HepG2 (cell line): Measurements from ENCODE around the gene KCNK15. TPM values are rescaled to one million over a fixed set of nuclear protein-coding genes. Genes with fewer than 3 reads are reported as not detected.

Experiments used
- ARNT2 ChIP-seq: sonication (generic); formaldehyde crosslinking; IDR thresholded peaks from 2 replicates; pipeline ENCODE4 v1.8.0; 2022; ENCODE audit warnings: mild to moderate bottlenecking, low read depth, missing genetic modification reagents, moderate library complexity
- FOXA3 ChIP-seq: IDR thresholded peaks from 2 replicates; pipeline ENCODE4 v1.6.1; 2016; ENCODE audit warnings: missing genetic modification reagents, missing compliant biosample characterization
- GPBP1L1 ChIP-seq: sonication (generic); formaldehyde crosslinking; IDR thresholded peaks from 2 replicates; pipeline ENCODE4 v1.5.0; 2020; ENCODE audit warnings: mild to moderate bottlenecking, missing genetic modification reagents
- HES4 ChIP-seq: sonication (generic); formaldehyde crosslinking; IDR thresholded peaks from 2 replicates; pipeline ENCODE4 v1.9.0; 2021; ENCODE audit warnings: mild to moderate bottlenecking, missing genetic modification reagents, borderline replicate concordance
- HNRNPL ChIP-seq: fragments of 200-400 bp; formaldehyde crosslinking; IDR thresholded peaks from 2 replicates; pipeline ENCODE4 v1.6.1; 2017; ENCODE audit warnings: mild to moderate bottlenecking, low read depth, low read length
- LCORL ChIP-seq, 2 experiments: fragments of 450-650 bp in 1 of 2; sonication (generic) in 1 of 2; formaldehyde crosslinking in 1 of 2; IDR thresholded peaks; 2 replicates each; pipeline versions ENCODE4 v1.5.0 to v1.6.1; 2017 to 2020; ENCODE audit warnings: antibody characterized with exemption in 1 of 2, missing genetic modification reagents in 1 of 2
- MLLT10 ChIP-seq: sonication (generic); formaldehyde crosslinking; IDR thresholded peaks from 2 replicates; pipeline ENCODE4 v1.4.0; 2020; ENCODE audit warnings: missing genetic modification reagents
- MTA1 ChIP-seq: sonication (generic); formaldehyde crosslinking; IDR thresholded peaks from 2 replicates; pipeline ENCODE4 v1.4.0; 2020; ENCODE audit warnings: missing genetic modification reagents, mild to moderate bottlenecking, borderline replicate concordance
- PCBP2 ChIP-seq: fragments of 200-400 bp; formaldehyde crosslinking; optimal IDR thresholded peaks from 2 replicates; pipeline ENCODE3; 2018; ENCODE audit warnings: low read length, low read depth; ENCODE audit not compliant: poor library complexity, severe bottlenecking
- RAD51 ChIP-seq: fragments of 450-650 bp; IDR thresholded peaks from 2 replicates; pipeline ENCODE4 v1.6.1; 2016; ENCODE audit warnings: borderline replicate concordance
- SIN3B ChIP-seq: fragments of 150-350 bp; IDR thresholded peaks from 2 replicates; pipeline ENCODE4 v1.6.1; 2014; ENCODE audit warnings: low read length
- YEATS2 ChIP-seq: sonication (generic); formaldehyde crosslinking; IDR thresholded peaks from 2 replicates; pipeline ENCODE4 v1.4.0; 2020; ENCODE audit warnings: missing genetic modification reagents, borderline replicate concordance
- YEATS4 ChIP-seq: sonication (generic); formaldehyde crosslinking; IDR thresholded peaks from 2 replicates; pipeline ENCODE4 v1.4.0; 2020; ENCODE audit warnings: missing genetic modification reagents, borderline replicate concordance
- ZIK1 ChIP-seq: sonication (generic); formaldehyde crosslinking; IDR thresholded peaks from 2 replicates; pipeline ENCODE4 v1.5.0; 2020; ENCODE audit warnings: mild to moderate bottlenecking, low read depth, missing genetic modification reagents, borderline replicate concordance
- ZNF34 ChIP-seq: sonication (generic); formaldehyde crosslinking; IDR thresholded peaks from 2 replicates; pipeline ENCODE4 v1.4.0; 2020; ENCODE audit warnings: mild to moderate bottlenecking, missing genetic modification reagents, borderline replicate concordance
- ZNF501 ChIP-seq: sonication (generic); formaldehyde crosslinking; IDR thresholded peaks from 2 replicates; pipeline ENCODE4 v1.5.1; 2020; ENCODE audit warnings: mild to moderate bottlenecking, moderate library complexity, missing genetic modification reagents
- ZNF781 ChIP-seq: sonication (generic); formaldehyde crosslinking; IDR thresholded peaks from 2 replicates; pipeline ENCODE4 v1.5.1; 2020; ENCODE audit warnings: borderline replicate concordance, mild to moderate bottlenecking, missing genetic modification reagents; ENCODE audit errors: not compliant biosample characterization
- polyA plus RNA-seq, 8 experiments: library from polyadenylated mRNA; depleted of rRNA in 3 of 8; stranded (reverse) in 7 of 8; unstranded in 1 of 8; fragments of >200 nt; fragmentation: Illumina TruSeq in 4 of 8; extraction: Trizol in 4 of 8; gene quantifications; 2 replicates each; pipeline versions ENCODE4 v1.2.1 to v1.2.3, GENCODE V29; 2011 to 2016; ENCODE audit warnings: low read depth in 4 of 8, missing spikeins in 1 of 8, mixed read lengths in 1 of 8; ENCODE audit not compliant: insufficient read depth in 1 of 8
- total RNA-seq, 5 experiments: library from RNA; depleted of rRNA; stranded (reverse); fragments of >200 nt; fragmentation: Illumina TruSeq; extraction: Trizol; gene quantifications; 2 replicates each; pipeline ENCODE4 v1.2.3, GENCODE V29; 2016; ENCODE audit warnings: low read depth in 1 of 5
- TF ChIP-seq, protein P1 (sequence below): sonication (generic); formaldehyde crosslinking; IDR thresholded peaks from 2 replicates; pipeline ENCODE4 v1.5.0; 2020; ENCODE audit warnings: mild to moderate bottlenecking, missing genetic modification reagents, moderate library complexity
- TF ChIP-seq, protein P2 (sequence below): sonication (generic); formaldehyde crosslinking; IDR thresholded peaks from 2 replicates; pipeline ENCODE4 v1.4.0; 2020; ENCODE audit warnings: missing genetic modification reagents
- TF ChIP-seq, protein P3 (sequence below): sonication (generic); formaldehyde crosslinking; IDR thresholded peaks from 2 replicates; pipeline ENCODE4 v1.4.0; 2020; ENCODE audit warnings: mild to moderate bottlenecking, missing genetic modification reagents

The KCNK15 gene
- total and polyA plus RNA-seq, 2 of the 13 experiments (the other 11 are each of a cell fraction or from before 2014, with no cell fraction given), result 0.03 TPM; not detected in 1

DNA sequence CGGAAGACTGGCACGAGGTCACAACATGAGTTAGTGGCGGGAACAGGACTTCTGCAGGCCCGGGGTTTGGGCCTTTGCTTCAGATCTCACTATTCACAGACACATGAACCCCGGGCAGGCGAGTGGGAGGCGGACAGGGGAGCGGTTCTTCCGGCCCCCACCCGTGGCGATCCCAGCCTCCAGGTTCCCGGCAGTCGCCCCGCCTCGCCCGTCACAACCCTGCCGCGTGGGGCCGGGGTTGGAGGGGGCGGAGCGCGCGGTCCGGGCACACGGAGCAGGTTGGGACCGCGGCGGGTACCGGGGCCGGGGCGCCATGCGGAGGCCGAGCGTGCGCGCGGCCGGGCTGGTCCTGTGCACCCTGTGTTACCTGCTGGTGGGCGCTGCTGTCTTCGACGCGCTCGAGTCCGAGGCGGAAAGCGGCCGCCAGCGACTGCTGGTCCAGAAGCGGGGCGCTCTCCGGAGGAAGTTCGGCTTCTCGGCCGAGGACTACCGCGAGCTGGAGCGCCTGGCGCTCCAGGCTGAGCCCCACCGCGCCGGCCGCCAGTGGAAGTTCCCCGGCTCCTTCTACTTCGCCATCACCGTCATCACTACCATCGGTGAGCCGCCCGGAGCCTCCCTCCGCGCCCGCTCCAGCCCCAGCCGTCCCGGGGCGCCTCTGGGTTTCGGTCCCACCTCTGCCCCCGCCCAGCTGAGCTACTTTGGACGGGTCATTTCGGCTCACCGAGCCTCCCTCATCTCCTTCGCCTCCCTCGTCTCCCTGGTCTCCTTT is at the start of gene KCNK15 (continued):
- TF ChIP-seq MLLT10 (CRISPR knock-in tag) (no peak), PCBP2 (peak; percentile 58), ZIK1 (CRISPR knock-in tag) (no peak), ZNF34 (CRISPR knock-in tag) (0 out of 2 replicates have a peak, but pooled peaks have one; percentile 69), RAD51 (no peak), GPBP1L1 (CRISPR knock-in tag) (no peak), YEATS4 (CRISPR knock-in tag) (no peak), SIN3B (no peak), HNRNPL (no peak), HES4 (0 out of 2 replicates have a peak, but pooled peaks have one; percentile 40), ZNF781 (CRISPR knock-in tag) (no peak), ZNF501 (CRISPR knock-in tag) (0 out of 2 replicates have a peak, but pooled peaks have one; percentile 28), ARNT2 (0 out of 2 replicates have a peak, but pooled peaks have one; percentile 27), YEATS2 (CRISPR knock-in tag) (no peak), FOXA3 (CRISPR knock-in tag) (no peak), LCORL (IDR thresholded peaks at IDR 0.05) (no peak), LCORL (CRISPR knock-in tag; IDR thresholded peaks at IDR 0.05) (0 out of 2 replicates have a peak, but pooled peaks have one; percentile 17), MTA1 (CRISPR knock-in tag) (peak; percentile 71; the same call in 1 of the 2 replicates)
- TF ChIP-seq, protein P1, sequence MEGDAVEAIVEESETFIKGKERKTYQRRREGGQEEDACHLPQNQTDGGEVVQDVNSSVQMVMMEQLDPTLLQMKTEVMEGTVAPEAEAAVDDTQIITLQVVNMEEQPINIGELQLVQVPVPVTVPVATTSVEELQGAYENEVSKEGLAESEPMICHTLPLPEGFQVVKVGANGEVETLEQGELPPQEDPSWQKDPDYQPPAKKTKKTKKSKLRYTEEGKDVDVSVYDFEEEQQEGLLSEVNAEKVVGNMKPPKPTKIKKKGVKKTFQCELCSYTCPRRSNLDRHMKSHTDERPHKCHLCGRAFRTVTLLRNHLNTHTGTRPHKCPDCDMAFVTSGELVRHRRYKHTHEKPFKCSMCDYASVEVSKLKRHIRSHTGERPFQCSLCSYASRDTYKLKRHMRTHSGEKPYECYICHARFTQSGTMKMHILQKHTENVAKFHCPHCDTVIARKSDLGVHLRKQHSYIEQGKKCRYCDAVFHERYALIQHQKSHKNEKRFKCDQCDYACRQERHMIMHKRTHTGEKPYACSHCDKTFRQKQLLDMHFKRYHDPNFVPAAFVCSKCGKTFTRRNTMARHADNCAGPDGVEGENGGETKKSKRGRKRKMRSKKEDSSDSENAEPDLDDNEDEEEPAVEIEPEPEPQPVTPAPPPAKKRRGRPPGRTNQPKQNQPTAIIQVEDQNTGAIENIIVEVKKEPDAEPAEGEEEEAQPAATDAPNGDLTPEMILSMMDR (CRISPR knock-in tag), result peak; percentile 10; the same call in 1 of the 2 replicates
- TF ChIP-seq, protein P2, sequence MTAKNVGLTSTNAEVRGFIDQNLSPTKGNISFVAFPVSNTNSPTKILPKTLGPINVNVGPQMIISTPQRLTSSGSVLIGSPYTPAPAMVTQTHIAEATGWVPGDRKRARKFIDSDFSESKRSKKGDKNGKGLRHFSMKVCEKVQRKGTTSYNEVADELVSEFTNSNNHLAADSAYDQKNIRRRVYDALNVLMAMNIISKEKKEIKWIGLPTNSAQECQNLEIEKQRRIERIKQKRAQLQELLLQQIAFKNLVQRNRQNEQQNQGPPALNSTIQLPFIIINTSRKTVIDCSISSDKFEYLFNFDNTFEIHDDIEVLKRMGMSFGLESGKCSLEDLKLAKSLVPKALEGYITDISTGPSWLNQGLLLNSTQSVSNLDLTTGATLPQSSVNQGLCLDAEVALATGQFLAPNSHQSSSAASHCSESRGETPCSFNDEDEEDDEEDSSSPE, result 0 out of 2 replicates have a peak, but pooled peaks have one; percentile 31
- TF ChIP-seq, protein P3, sequence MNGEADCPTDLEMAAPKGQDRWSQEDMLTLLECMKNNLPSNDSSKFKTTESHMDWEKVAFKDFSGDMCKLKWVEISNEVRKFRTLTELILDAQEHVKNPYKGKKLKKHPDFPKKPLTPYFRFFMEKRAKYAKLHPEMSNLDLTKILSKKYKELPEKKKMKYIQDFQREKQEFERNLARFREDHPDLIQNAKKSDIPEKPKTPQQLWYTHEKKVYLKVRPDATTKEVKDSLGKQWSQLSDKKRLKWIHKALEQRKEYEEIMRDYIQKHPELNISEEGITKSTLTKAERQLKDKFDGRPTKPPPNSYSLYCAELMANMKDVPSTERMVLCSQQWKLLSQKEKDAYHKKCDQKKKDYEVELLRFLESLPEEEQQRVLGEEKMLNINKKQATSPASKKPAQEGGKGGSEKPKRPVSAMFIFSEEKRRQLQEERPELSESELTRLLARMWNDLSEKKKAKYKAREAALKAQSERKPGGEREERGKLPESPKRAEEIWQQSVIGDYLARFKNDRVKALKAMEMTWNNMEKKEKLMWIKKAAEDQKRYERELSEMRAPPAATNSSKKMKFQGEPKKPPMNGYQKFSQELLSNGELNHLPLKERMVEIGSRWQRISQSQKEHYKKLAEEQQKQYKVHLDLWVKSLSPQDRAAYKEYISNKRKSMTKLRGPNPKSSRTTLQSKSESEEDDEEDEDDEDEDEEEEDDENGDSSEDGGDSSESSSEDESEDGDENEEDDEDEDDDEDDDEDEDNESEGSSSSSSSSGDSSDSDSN, result peak; percentile 75
